H1 (cell line): ENCODE measurements around the gene GFRA3. TPM values are rescaled to one million over a fixed set of nuclear protein-coding genes. Genes with fewer than 3 reads are reported as not detected.

Experiments used
- CTCF ChIA-PET: fragments of 300-600 bp; sonication (Branson Sonifier 250); formaldehyde crosslinking; loops from one replicate; lab custom pipeline; 2021; ENCODE audit not compliant: partially characterized antibody; lab: Charles Lee
- POLR2A ChIA-PET: fragments of 300-600 bp; sonication (Branson Sonifier 250); formaldehyde crosslinking; loops from one replicate; lab custom pipeline; 2021; ENCODE audit warnings: inconsistent platforms; ENCODE audit not compliant: partially characterized antibody; lab: Charles Lee
- DNase-seq, 2 experiments: peaks; one replicate each; pipeline versions ENCODE4 v3.0.0 to v3.0.0-alpha.2; 2010 to 2022; ENCODE audit warnings: low spot score in 2 of 2, low read depth in 1 of 2, mixed read lengths in 1 of 2
- FAIRE-seq: peaks from 2 replicates; lab custom pipeline; 2011; peaks lifted over from hg19 to GRCh38; lab: Jason Lieb, UNC
- H2AFZ ChIP-seq: 2 replicates; pipeline ENCODE4 v1.8.1; 2012; ENCODE audit warnings: low read length, inconsistent platforms
- H2AK5ac ChIP-seq: 2 replicates; pipeline ENCODE4 v1.6.1; 2013; ENCODE audit warnings: low read depth, low read length
- H2BK120ac ChIP-seq: replicated peaks from 2 replicates; pipeline ENCODE3; 2013; ENCODE audit warnings: low read depth, low read length, inconsistent platforms
- H2BK12ac ChIP-seq: 2 replicates; pipeline ENCODE4 v1.6.1; 2013; ENCODE audit warnings: low read depth, low read length
- H2BK15ac ChIP-seq: 2 replicates; pipeline ENCODE4 v1.6.1; 2013; ENCODE audit warnings: low read length
- H2BK20ac ChIP-seq: 2 replicates; pipeline ENCODE4 v1.6.1; 2013; ENCODE audit warnings: low read length
- H2BK5ac ChIP-seq: 2 replicates; pipeline ENCODE4 v1.6.1; 2013; ENCODE audit warnings: low read depth, low read length
- H3K14ac ChIP-seq: 2 replicates; pipeline ENCODE4 v1.6.1; 2013; ENCODE audit warnings: inconsistent platforms; ENCODE audit not compliant: insufficient read length
- H3K18ac ChIP-seq: 2 replicates; pipeline ENCODE4 v1.6.1; 2013; ENCODE audit warnings: low read length; ENCODE audit errors: extremely low read depth
- H3K23ac ChIP-seq: 2 replicates; pipeline ENCODE4 v1.6.1; 2013; ENCODE audit warnings: inconsistent platforms; ENCODE audit not compliant: insufficient read length
- H3K23me2 ChIP-seq: 2 replicates; pipeline ENCODE4 v1.6.1; 2013; ENCODE audit warnings: low read depth, low read length
- H3K27ac ChIP-seq: 2 replicates; pipeline ENCODE4 v1.6.1; 2011; ENCODE audit warnings: low read depth, low read length, inconsistent platforms
- H3K27me3 ChIP-seq, 4 experiments: replicated peaks in 1 of 4; 1 replicate in 1 of 4; 2 replicates in 3 of 4; pipeline versions ENCODE4 v1.6.1 to v1.8.1; 2011 to 2013; ENCODE audit warnings: low read length in 3 of 4, mild to moderate bottlenecking in 3 of 4, inconsistent platforms in 2 of 4, mixed read lengths in 2 of 4, moderate library complexity in 1 of 4; ENCODE audit not compliant: control insufficient read depth in 3 of 4, insufficient read depth in 3 of 4; ENCODE audit errors: extremely low read depth in 1 of 4
- H3K36me3 ChIP-seq, 4 experiments: 2 replicates each; pipeline versions ENCODE4 v1.6.1 to v1.8.1; 2011 to 2013; ENCODE audit warnings: mild to moderate bottlenecking in 4 of 4, low read length in 3 of 4, moderate library complexity in 2 of 4, control low read depth in 1 of 4, inconsistent platforms in 1 of 4; ENCODE audit not compliant: insufficient read depth in 4 of 4, control insufficient read depth in 2 of 4
- H3K4ac ChIP-seq: replicated peaks from 2 replicates; pipeline ENCODE3; 2013; ENCODE audit warnings: low read length, low read depth, mixed read lengths, inconsistent platforms; ENCODE audit not compliant: insufficient read length
- H3K4me1 ChIP-seq, 4 experiments: replicated peaks in 1 of 4; 1 replicate in 1 of 4; 2 replicates in 3 of 4; pipeline versions ENCODE4 v1.6.1 to v1.8.1; 2011 to 2013; ENCODE audit warnings: low read length in 3 of 4, inconsistent platforms in 2 of 4, mixed read lengths in 1 of 4; ENCODE audit not compliant: insufficient read depth in 4 of 4, control insufficient read depth in 3 of 4
- H3K4me2 ChIP-seq, 2 experiments: 2 replicates each; pipeline versions ENCODE4 v1.6.1 to v1.8.1; 2011 to 2013; ENCODE audit warnings: low read depth in 2 of 2, low read length in 2 of 2, control low read depth in 1 of 2, inconsistent platforms in 1 of 2, mild to moderate bottlenecking in 1 of 2; ENCODE audit not compliant: insufficient read depth in 1 of 2
- H3K4me3 ChIP-seq, 4 experiments: fragments of 200-600, 300-600 bp in 1 of 4; sonication (generic), shearing (Covaris generic), sonication (Bioruptor Twin) in 1 of 4; 2 replicates each; pipeline versions ENCODE4 v1.5.1 to v1.8.1; 2011 to 2016; ENCODE audit warnings: low read length in 4 of 4, low read depth in 3 of 4, control low read depth in 2 of 4, inconsistent platforms in 2 of 4, mild to moderate bottlenecking in 2 of 4, mixed read lengths in 1 of 4, moderate library complexity in 1 of 4; ENCODE audit not compliant: insufficient read depth in 2 of 4; ENCODE audit errors: extremely low read depth in 1 of 4
- H3K56ac ChIP-seq: replicated peaks from 2 replicates; pipeline ENCODE3; 2013; ENCODE audit warnings: low read depth, mild to moderate bottlenecking, mixed read lengths, low read length, inconsistent platforms; ENCODE audit not compliant: insufficient read length
- H3K79me1 ChIP-seq: 2 replicates; pipeline ENCODE4 v1.6.1; 2013; ENCODE audit warnings: low read depth, low read length, control low read depth
- H3K79me2 ChIP-seq, 2 experiments: 2 replicates each; pipeline versions ENCODE4 v1.6.1 to v1.8.1; 2012 to 2013; ENCODE audit warnings: low read length in 2 of 2, mild to moderate bottlenecking in 2 of 2, inconsistent platforms in 1 of 2; ENCODE audit not compliant: insufficient read depth in 2 of 2, control insufficient read depth in 1 of 2
- H3K9ac ChIP-seq, 4 experiments: replicated peaks in 1 of 4; 1 replicate in 1 of 4; 2 replicates in 3 of 4; pipeline versions ENCODE4 v1.6.1 to v1.8.1; 2011 to 2013; ENCODE audit warnings: low read depth in 3 of 4, low read length in 3 of 4, control low read depth in 2 of 4, mild to moderate bottlenecking in 2 of 4, moderate library complexity in 2 of 4, inconsistent platforms in 1 of 4; ENCODE audit errors: extremely low read depth in 1 of 4
- H3K9me3 ChIP-seq, 2 experiments: 2 replicates each; pipeline versions ENCODE4 v1.6.1 to v1.8.1; 2012 to 2013; ENCODE audit warnings: mild to moderate bottlenecking in 2 of 2, moderate library complexity in 2 of 2, control low read depth in 1 of 2, inconsistent platforms in 1 of 2, low read depth in 1 of 2, low read length in 1 of 2, mixed read lengths in 1 of 2; ENCODE audit not compliant: insufficient read depth in 2 of 2
- H4K20me1 ChIP-seq, 2 experiments: replicated peaks in 1 of 2; 2 replicates each; pipeline versions ENCODE3 to v1.8.1; 2011 to 2013; ENCODE audit warnings: inconsistent platforms in 2 of 2, low read length in 2 of 2, mild to moderate bottlenecking in 1 of 2; ENCODE audit not compliant: insufficient read depth in 2 of 2, control insufficient read depth in 1 of 2
- H4K5ac ChIP-seq: 2 replicates; pipeline ENCODE4 v1.6.1; 2013; ENCODE audit warnings: low read length, low read depth, mixed read lengths, inconsistent platforms; ENCODE audit not compliant: insufficient read length
- H4K8ac ChIP-seq: 2 replicates; pipeline ENCODE4 v1.8.0; 2013; ENCODE audit warnings: mild to moderate bottlenecking, moderate library complexity, low read length, inconsistent platforms; ENCODE audit not compliant: insufficient read depth; ENCODE audit errors: extremely low read depth
- H4K91ac ChIP-seq: replicated peaks from 2 replicates; pipeline ENCODE3; 2013; ENCODE audit warnings: low read length, mixed read lengths, inconsistent platforms; ENCODE audit not compliant: insufficient read length
- CBX8 ChIP-seq: fragments of 300-800, 300-1000 bp; sonication (generic); IDR thresholded peaks from 2 replicates; pipeline ENCODE4 v1.7.1; 2016; ENCODE audit warnings: low read depth, low read length, borderline replicate concordance
- CEBPB ChIP-seq: IDR thresholded peaks from 2 replicates; pipeline ENCODE4 v1.6.1; 2012; ENCODE audit warnings: low read depth, low read length
- WGBS, 2 experiments: shearing (Covaris generic) in 1 of 2; methylation state at CpG; one replicate each; pipeline versions ENCODE4 v1.1.6 to v1.1.7; 2013 to 2015; ENCODE audit warnings: low lambda C conversion rate in 2 of 2, mixed read lengths in 2 of 2, inconsistent platforms in 1 of 2, low coverage in 1 of 2, missing lambda C conversion rate in 1 of 2; ENCODE audit not compliant: insufficient replicate concordance in 2 of 2, insufficient coverage in 1 of 2, insufficient read length in 1 of 2; ENCODE audit errors: extremely low coverage in 1 of 2, missing lambda C conversion rate in 1 of 2; 5-methylcytosine and 5-hydroxymethylcytosine counted together
- polyA plus RNA-seq, 7 experiments: library from polyadenylated mRNA; depleted of rRNA in 3 of 7; stranded (reverse) in 5 of 7; unstranded in 2 of 7; fragments of >200 nt in 5 of 7; fragments of 200-250 nt in 2 of 7; gene quantifications; 1 replicate in 5 of 7; 2 replicates in 1 of 7; 4 replicates in 1 of 7; pipeline versions ENCODE4 v1.2.1 to v1.2.3, GENCODE V29; 2011 to 2013; ENCODE audit warnings: missing spikeins in 2 of 7, mixed read lengths in 2 of 7
- total RNA-seq: library from RNA; stranded (reverse); fragmentation: NEBNext Ultra II Directional; extraction: Animal tissue kit (Norgen Biotek cat#: 25700); gene quantifications from 2 replicates; pipeline ENCODE4 v1.2.1, GENCODE V29; 2021

Gene GFRA3
- total and polyA plus RNA-seq, 2 of the 8 experiments (the other 6 are each of a cell fraction or from before 2014, with no cell fraction given): 0.88 to 3.4 TPM

GRCh38 chr5:138282920-138283742 is 8.7 kb upstream of the GFRA3 start:
- Histone ChIP-seq H2AFZ (no peak overlapping the region), H2BK15ac (no peak overlapping the region), H2AK5ac (no peak overlapping the region), H3K56ac (no peak overlapping the region), H3K4me1 (no peaks in the 10 kb centered on the region), H4K8ac (no peak overlapping the region), H4K5ac (no peak overlapping the region), H4K20me1 (no peaks in the 10 kb centered on the region), H3K27ac (no peak overlapping the region), H3K79me1 (no peaks in the 10 kb centered on the region), H2BK20ac (no peak overlapping the region), H3K36me3 (peaks cover 4 to 26% (median 12%) of the 10 kb centered on the region in 4 experiments; a peak in 6 of 8 replicates), H2BK5ac (no peak overlapping the region), H3K9me3 (no peaks in the 10 kb centered on the region), H3K23ac (no peak overlapping the region), H2BK120ac (no peak overlapping the region), H2BK12ac (no peak overlapping the region), H3K27me3 (no peaks in the 10 kb centered on the region), H3K23me2 (no peaks in the 10 kb centered on the region), H3K18ac (no peak overlapping the region), H3K79me2 (no peaks in the 10 kb centered on the region), H3K4me2 (no peak overlapping the region), H3K9ac (no peak overlapping the region), H3K4ac (no peak overlapping the region), H3K14ac (no peak overlapping the region), H4K91ac (no peak overlapping the region), H3K4me3 (no peak overlapping the region)
- no peak for DNase-seq
- WGBS, 2 experiments: 87% methylated on average over 7 of the region's 7 CpGs; no CpG with 5 or more reads in 1 of the 2 experiments
- FAIRE-seq: peak; percentile 97
- ChIA-PET CTCF (interaction anchor here (0.7 to 10.8 kb wide), 26 partner anchors 9 to 248 kb away, joined by 3 to 128 read pairs (median 4); partner anchors contain the start of genes CDC25C and GFRA3), POLR2A (interaction anchor here (0.9 to 1.4 kb wide), 4 partner anchors 10 to 70 kb away, joined by 3 to 4 read pairs (median 3); partner anchors contain the start of genes CDC23 and CDC25C)
- no peak for TF ChIP-seq CBX8
- TF ChIP-seq CEBPB: no peak
